C4-2B (cell line): Measurements from ENCODE around the gene B3GALT4.

Experiments
- H3K27ac ChIP-seq: fragments of 450-650 bp; 2 replicates; pipeline ENCODE4 v1.5.1; 2017
- ZFX ChIP-seq: fragments of 450-650 bp; IDR thresholded peaks from 2 replicates; pipeline ENCODE4 v1.6.1; 2017
- TF ChIP-seq, protein P1 (sequence below): fragments of 450-650 bp; conservative IDR thresholded peaks from 2 replicates; pipeline ENCODE4 v1.5.1; 2017; ENCODE audit warnings: mild to moderate bottlenecking

Gene B3GALT4

GRCh38 chr6:33247977-33248642, 28.8 kb upstream of the B3GALT4 start:
- H3K27ac ChIP-seq = peak overlapping the region; percentile 95
- TF ChIP-seq, protein P1, sequence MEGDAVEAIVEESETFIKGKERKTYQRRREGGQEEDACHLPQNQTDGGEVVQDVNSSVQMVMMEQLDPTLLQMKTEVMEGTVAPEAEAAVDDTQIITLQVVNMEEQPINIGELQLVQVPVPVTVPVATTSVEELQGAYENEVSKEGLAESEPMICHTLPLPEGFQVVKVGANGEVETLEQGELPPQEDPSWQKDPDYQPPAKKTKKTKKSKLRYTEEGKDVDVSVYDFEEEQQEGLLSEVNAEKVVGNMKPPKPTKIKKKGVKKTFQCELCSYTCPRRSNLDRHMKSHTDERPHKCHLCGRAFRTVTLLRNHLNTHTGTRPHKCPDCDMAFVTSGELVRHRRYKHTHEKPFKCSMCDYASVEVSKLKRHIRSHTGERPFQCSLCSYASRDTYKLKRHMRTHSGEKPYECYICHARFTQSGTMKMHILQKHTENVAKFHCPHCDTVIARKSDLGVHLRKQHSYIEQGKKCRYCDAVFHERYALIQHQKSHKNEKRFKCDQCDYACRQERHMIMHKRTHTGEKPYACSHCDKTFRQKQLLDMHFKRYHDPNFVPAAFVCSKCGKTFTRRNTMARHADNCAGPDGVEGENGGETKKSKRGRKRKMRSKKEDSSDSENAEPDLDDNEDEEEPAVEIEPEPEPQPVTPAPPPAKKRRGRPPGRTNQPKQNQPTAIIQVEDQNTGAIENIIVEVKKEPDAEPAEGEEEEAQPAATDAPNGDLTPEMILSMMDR = peak; percentile 93
- TF ChIP-seq ZFX = no peak

DNA sequence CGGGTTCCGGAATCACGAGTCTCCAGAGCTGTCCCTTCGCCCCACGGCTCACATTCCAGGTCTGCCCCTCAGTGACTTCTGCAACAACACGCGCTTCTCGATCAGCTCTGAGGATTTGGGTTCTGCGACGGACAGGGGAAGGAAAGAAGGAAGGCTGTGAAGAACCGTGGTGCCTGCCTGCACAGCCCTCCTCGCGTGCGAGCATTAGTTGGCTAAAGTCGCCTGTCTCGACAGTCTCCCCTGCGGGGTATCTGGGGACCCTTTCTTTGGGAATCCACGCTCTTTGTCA, 28.3 kb upstream of the B3GALT4 start:
- TF ChIP-seq, protein P1 = peak; percentile 74
- TF ChIP-seq ZFX = no peak
- H3K27ac ChIP-seq = peak overlapping the region; percentile 95

GRCh38 chr6:33248932-33249731, 27.8 kb upstream of the B3GALT4 start:
- TF ChIP-seq ZFX = no peak
- TF ChIP-seq, protein P1 = no peak
- peak overlapping the region; percentile 95 for H3K27ac ChIP-seq

- H3K27ac ChIP-seq = peak overlapping the region; percentile 95
- TF ChIP-seq, protein P1 = no peak
- TF ChIP-seq ZFX = peak; percentile 36; the same call in 1 of the 2 replicates
Measured at GRCh38 chr6:33249732-33250630, 26.9 kb upstream of the B3GALT4 start.

DNA sequence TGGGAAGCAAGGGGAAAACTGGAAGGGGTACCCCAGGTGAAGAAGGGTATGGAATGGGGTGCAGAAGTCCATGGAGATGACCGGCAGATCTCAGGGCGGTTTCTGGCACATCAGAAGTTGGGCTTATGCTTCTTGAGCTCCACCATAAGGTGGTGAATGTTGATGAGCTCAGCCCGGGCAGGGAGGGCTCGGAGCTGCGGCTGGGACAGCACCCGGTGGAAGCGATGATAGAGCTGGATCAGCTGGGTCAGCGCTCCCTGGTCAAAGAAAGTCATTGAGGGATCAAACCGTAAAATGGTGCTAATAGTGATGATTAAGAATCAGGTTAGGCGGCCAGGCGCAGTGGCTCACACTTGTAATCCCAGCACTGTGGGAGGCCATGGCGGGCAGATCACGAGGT, 26.2 kb upstream of the B3GALT4 start:
- peak overlapping the region; percentile 95 for H3K27ac ChIP-seq
- TF ChIP-seq, protein P1 = no peak
- no peak for TF ChIP-seq ZFX

- TF ChIP-seq, protein P1 = no peak
- TF ChIP-seq ZFX = no peak
- H3K27ac ChIP-seq = no peak overlapping the region
Measured at GRCh38 chr6:33251395-33252012, 25.4 kb upstream of the B3GALT4 start.
